ENCODE measurements around the gene PDZD4. TPM values are rescaled to one million over a fixed set of nuclear protein-coding genes. Genes with fewer than 3 reads are reported as not detected.

The PDZD4 gene
- total and polyA plus RNA-seq, 10 of the 15 experiments (the other 5 are each of a cell fraction or from before 2014, with no cell fraction given) = 0.01 to 0.15 (median 0.04) TPM; not detected in 6

DNA sequence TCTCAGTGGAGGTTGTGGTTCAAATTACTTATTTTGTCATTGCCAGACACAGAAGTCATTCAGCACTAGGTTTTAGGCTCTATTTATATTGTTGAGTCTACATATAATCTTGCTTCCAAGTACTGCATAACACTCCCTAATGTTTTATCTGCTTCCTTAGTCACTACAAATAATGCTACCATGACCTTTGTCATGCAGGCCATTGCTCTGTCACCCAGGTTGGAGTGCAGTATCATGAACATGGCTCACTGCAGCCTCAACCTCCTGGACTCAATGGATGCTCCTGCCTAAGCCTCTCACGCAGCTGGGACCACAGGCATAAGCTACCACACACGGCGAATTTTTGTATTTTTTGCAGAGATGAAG, 23.5 kb upstream of the PDZD4 start (continued):
- TF ChIP-seq RELA (IDR thresholded peaks at IDR 0.05; ENCODE audit: borderline replicate concordance, partially characterized antibody) = no peak

DNA sequence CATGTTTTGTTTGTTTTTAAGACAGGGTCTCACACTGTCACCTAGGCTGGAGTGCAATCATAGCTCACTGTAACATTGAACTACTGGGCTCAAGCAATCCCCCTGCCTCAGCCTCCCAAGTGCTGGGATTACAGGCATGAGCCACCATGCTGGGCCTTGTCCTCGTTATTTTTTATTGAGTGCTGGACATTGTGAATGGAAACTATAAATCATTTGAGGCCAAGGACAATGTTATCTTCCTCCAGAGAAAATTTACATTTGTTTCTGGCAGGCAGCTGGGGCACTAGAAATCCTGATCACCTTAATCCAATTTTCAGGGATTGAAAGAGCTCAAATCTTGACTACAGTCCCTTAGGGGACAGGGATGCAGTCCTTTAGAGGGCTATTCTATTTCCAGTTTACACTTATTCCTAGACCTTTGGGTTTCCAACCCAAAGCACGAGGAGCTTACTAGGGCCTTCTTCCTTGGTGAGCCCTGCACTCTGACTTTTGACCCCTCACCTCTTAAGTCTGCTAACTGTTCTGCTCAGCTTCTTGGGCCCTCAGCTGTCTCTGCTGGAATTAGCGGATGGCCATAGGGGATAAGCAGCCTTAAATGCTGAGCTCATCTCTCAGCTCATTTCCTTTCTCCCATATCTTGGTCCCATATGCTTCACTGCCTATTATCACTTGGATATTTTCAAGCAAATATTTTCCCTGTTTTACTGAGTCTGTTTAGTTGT, 23.0 kb upstream of the PDZD4 start:
- Histone ChIP-seq H3K79me2 (ENCODE audit: control insufficient read depth, insufficient read depth, low read length) (no peaks in the 10 kb centered on the region), H3K4me1 (ENCODE audit: control insufficient read depth, insufficient read depth, low read length) (no peaks in the 10 kb centered on the region), H3K27ac (ENCODE audit: control insufficient read depth, insufficient read depth) (no peak overlapping the region), H3K4me3 (no peak overlapping the region), H3K27me3 (replicated peaks in 1 of 2; ENCODE audit: control insufficient read depth in 2 of 2, insufficient read depth in 2 of 2, low read length in 1 of 2) (peaks cover 0 to 2% of the 10 kb centered on the region in 2 experiments; a peak in 2 of 4 replicates), H3K36me3 (ENCODE audit: control insufficient read depth in 2 of 2, insufficient read depth in 2 of 2, low read length in 1 of 2) (no peaks in the 10 kb centered on the region), H3K9ac (ENCODE audit: control insufficient read depth, insufficient read depth, low read length) (no peak overlapping the region), H3K9me3 (replicated peaks; ENCODE audit: control insufficient read depth, insufficient read depth, low read length) (no peaks in the 10 kb centered on the region), H3K4me2 (ENCODE audit: control insufficient read depth, insufficient read depth) (no peak overlapping the region), H4K20me1 (ENCODE audit: control insufficient read depth, insufficient read depth) (no peaks in the 10 kb centered on the region), H2AFZ (ENCODE audit: control insufficient read depth, low read depth, low read length) (no peak overlapping the region)
- CTCF ChIA-PET = interaction anchor here (0.8 kb wide), 1 partner anchor 94 kb away, joined by 3 read pairs; no protein-coding TSS in a partner anchor
- POLR2A ChIA-PET = no interaction called here
- no peak for FAIRE-seq
- RAD21 ChIA-PET (ENCODE audit: unreplicated experiment) = no interaction called here
- WGBS (ENCODE audit: insufficient coverage, insufficient replicate concordance, low lambda C conversion rate, missing lambda C conversion rate) = 27% methylated on average over 3 of the region's 3 CpGs
- DNase-seq (ENCODE audit: low read depth, low spot score) = no peak
- no TSS peak for BruUV-seq (replicated peaks)
- in situ Hi-C loops (cut with MboI) = no loop called here
- intact Hi-C loops (cut with micrococcal nuclease; ENCODE audit: unreplicated experiment) = no loop called here
- SMC1A ChIA-PET (ENCODE audit: uncharacterized antibody, unreplicated experiment) = interaction anchor here (0.6 kb wide), 1 partner anchor 381 kb away, joined by 3 read pairs; no protein-coding TSS in a partner anchor
- no peak for ATAC-seq
- TF ChIP-seq KAT2A (conservative IDR thresholded peaks at IDR 0.05; ENCODE audit: control insufficient read depth, low read depth, low read length) (no peak), LARP7 (IDR thresholded peaks at IDR 0.05) (no peak), BHLHE40 (IDR thresholded peaks at IDR 0.05; ENCODE audit: borderline replicate concordance in 1 of 2, low read depth in 2 of 2, low read length in 1 of 2) (no peak), SMC3 (IDR thresholded peaks at IDR 0.05; ENCODE audit: borderline replicate concordance, low read length) (no peak), YBX1 (IDR thresholded peaks at IDR 0.05) (no peak), NRF1 (conservative IDR thresholded peaks at IDR 0.05; ENCODE audit: low read depth, low read length) (no peak), ZBED1 (IDR thresholded peaks at IDR 0.05; ENCODE audit: borderline replicate concordance) (no peak), POU2F2 (IDR thresholded peaks at IDR 0.05; ENCODE audit: borderline replicate concordance, low read depth, low read length) (no peak), CBFB (IDR thresholded peaks at IDR 0.05; ENCODE audit: low read depth) (no peak), NFXL1 (IDR thresholded peaks at IDR 0.05; ENCODE audit: borderline replicate concordance) (no peak), KDM1A (IDR thresholded peaks at IDR 0.05; ENCODE audit: borderline replicate concordance) (no peak), SREBF2 (IDR thresholded peaks at IDR 0.05; ENCODE audit: low read length) (no peak), MYC (IDR thresholded peaks at IDR 0.05; ENCODE audit: insufficient read depth, insufficient read length, insufficient replicate concordance, low read length, severe bottlenecking) (no peak), NFYA (IDR thresholded peaks at IDR 0.05; ENCODE audit: borderline replicate concordance, low read depth, low read length) (no peak), GABPA (IDR thresholded peaks at IDR 0.05; ENCODE audit: low read depth) (no peak)
- TF ChIP-seq, protein P1, sequence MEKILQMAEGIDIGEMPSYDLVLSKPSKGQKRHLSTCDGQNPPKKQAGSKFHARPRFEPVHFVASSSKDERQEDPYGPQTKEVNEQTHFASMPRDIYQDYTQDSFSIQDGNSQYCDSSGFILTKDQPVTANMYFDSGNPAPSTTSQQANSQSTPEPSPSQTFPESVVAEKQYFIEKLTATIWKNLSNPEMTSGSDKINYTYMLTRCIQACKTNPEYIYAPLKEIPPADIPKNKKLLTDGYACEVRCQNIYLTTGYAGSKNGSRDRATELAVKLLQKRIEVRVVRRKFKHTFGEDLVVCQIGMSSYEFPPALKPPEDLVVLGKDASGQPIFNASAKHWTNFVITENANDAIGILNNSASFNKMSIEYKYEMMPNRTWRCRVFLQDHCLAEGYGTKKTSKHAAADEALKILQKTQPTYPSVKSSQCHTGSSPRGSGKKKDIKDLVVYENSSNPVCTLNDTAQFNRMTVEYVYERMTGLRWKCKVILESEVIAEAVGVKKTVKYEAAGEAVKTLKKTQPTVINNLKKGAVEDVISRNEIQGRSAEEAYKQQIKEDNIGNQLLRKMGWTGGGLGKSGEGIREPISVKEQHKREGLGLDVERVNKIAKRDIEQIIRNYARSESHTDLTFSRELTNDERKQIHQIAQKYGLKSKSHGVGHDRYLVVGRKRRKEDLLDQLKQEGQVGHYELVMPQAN (conservative IDR thresholded peaks at IDR 0.05) = no peak
- TF ChIP-seq, protein P2, sequence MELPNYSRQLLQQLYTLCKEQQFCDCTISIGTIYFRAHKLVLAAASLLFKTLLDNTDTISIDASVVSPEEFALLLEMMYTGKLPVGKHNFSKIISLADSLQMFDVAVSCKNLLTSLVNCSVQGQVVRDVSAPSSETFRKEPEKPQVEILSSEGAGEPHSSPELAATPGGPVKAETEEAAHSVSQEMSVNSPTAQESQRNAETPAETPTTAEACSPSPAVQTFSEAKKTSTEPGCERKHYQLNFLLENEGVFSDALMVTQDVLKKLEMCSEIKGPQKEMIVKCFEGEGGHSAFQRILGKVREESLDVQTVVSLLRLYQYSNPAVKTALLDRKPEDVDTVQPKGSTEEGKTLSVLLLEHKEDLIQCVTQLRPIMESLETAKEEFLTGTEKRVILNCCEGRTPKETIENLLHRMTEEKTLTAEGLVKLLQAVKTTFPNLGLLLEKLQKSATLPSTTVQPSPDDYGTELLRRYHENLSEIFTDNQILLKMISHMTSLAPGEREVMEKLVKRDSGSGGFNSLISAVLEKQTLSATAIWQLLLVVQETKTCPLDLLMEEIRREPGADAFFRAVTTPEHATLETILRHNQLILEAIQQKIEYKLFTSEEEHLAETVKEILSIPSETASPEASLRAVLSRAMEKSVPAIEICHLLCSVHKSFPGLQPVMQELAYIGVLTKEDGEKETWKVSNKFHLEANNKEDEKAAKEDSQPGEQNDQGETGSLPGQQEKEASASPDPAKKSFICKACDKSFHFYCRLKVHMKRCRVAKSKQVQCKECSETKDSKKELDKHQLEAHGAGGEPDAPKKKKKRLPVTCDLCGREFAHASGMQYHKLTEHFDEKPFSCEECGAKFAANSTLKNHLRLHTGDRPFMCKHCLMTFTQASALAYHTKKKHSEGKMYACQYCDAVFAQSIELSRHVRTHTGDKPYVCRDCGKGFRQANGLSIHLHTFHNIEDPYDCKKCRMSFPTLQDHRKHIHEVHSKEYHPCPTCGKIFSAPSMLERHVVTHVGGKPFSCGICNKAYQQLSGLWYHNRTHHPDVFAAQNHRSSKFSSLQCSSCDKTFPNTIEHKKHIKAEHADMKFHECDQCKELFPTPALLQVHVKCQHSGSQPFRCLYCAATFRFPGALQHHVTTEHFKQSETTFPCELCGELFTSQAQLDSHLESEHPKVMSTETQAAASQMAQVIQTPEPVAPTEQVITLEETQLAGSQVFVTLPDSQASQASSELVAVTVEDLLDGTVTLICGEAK (IDR thresholded peaks at IDR 0.05; ENCODE audit: borderline replicate concordance) = no peak

Data from GM12878 (cell line).